ENCODE results near the gene PSMB5.

DNA sequence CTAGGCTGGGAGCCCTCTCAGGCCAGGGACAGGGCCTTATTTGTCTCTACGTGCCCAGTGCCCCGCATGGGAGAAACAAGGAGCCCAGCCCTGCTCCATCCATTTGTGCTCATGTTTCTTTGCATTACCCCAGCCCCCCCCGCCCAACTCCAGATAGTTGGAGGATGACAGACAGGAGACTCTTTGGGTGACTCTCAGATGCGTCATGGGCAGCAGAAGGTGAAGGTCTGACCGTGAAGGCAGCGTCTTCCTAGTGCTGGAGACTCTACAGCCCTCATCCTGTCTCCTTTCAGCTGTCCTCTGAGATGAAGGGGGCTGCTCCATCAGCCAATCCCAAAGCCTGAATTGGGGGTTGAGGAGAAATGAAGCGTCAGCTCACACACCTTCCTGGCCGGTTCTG is 7.0 kb upstream of the PSMB5 start:
- TF ChIP-seq RXRA (IDR thresholded peaks at IDR 0.05), result no peak
- TF ChIP-seq, protein P1, sequence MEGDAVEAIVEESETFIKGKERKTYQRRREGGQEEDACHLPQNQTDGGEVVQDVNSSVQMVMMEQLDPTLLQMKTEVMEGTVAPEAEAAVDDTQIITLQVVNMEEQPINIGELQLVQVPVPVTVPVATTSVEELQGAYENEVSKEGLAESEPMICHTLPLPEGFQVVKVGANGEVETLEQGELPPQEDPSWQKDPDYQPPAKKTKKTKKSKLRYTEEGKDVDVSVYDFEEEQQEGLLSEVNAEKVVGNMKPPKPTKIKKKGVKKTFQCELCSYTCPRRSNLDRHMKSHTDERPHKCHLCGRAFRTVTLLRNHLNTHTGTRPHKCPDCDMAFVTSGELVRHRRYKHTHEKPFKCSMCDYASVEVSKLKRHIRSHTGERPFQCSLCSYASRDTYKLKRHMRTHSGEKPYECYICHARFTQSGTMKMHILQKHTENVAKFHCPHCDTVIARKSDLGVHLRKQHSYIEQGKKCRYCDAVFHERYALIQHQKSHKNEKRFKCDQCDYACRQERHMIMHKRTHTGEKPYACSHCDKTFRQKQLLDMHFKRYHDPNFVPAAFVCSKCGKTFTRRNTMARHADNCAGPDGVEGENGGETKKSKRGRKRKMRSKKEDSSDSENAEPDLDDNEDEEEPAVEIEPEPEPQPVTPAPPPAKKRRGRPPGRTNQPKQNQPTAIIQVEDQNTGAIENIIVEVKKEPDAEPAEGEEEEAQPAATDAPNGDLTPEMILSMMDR (IDR thresholded peaks at IDR 0.05; ENCODE audit: low read depth, low read length, missing input control), result no peak
- no peak for TF ChIP-seq TAF1 (conservative IDR thresholded peaks at IDR 0.05)
- no peak for TF ChIP-seq SP1 (IDR thresholded peaks at IDR 0.05)
- no peak for TF ChIP-seq FOXA1 (IDR thresholded peaks at IDR 0.05)
- no peak for TF ChIP-seq YY1 (IDR thresholded peaks at IDR 0.05)
- TF ChIP-seq HNF4G (IDR thresholded peaks at IDR 0.05), result no peak
- TF ChIP-seq, protein P2, sequence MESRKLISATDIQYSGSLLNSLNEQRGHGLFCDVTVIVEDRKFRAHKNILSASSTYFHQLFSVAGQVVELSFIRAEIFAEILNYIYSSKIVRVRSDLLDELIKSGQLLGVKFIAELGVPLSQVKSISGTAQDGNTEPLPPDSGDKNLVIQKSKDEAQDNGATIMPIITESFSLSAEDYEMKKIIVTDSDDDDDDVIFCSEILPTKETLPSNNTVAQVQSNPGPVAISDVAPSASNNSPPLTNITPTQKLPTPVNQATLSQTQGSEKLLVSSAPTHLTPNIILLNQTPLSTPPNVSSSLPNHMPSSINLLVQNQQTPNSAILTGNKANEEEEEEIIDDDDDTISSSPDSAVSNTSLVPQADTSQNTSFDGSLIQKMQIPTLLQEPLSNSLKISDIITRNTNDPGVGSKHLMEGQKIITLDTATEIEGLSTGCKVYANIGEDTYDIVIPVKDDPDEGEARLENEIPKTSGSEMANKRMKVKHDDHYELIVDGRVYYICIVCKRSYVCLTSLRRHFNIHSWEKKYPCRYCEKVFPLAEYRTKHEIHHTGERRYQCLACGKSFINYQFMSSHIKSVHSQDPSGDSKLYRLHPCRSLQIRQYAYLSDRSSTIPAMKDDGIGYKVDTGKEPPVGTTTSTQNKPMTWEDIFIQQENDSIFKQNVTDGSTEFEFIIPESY (IDR thresholded peaks at IDR 0.05), result no peak
